Measurements from ENCODE around the gene PRKACG.

- TF ChIP-seq CTCF (conservative IDR thresholded peaks at IDR 0.05; ENCODE audit: low read depth in 2 of 2) (no peak), POLR2AphosphoS5 (IDR thresholded peaks at IDR 0.05; ENCODE audit: low read depth) (no peak), EZH2 (IDR thresholded peaks at IDR 0.05; ENCODE audit: low read depth, unreplicated experiment) (no peak), ZNF462 (CRISPR knock-in tag; IDR thresholded peaks at IDR 0.05) (no peak), CREB1 (CRISPR knock-in tag; IDR thresholded peaks at IDR 0.05; ENCODE audit: low read depth) (no peak), NANOG (IDR thresholded peaks at IDR 0.05; ENCODE audit: borderline replicate concordance) (no peak), EZH2phosphoT487 (IDR thresholded peaks at IDR 0.05; ENCODE audit: unreplicated experiment) (no peak), JUNB (IDR thresholded peaks at IDR 0.05; ENCODE audit: unreplicated experiment) (no peak), STAT1 (IDR thresholded peaks at IDR 0.05; ENCODE audit: unreplicated experiment) (no peak), ZNF114 (CRISPR knock-in tag; IDR thresholded peaks at IDR 0.05) (no peak)
- TF ChIP-seq, protein P1, sequence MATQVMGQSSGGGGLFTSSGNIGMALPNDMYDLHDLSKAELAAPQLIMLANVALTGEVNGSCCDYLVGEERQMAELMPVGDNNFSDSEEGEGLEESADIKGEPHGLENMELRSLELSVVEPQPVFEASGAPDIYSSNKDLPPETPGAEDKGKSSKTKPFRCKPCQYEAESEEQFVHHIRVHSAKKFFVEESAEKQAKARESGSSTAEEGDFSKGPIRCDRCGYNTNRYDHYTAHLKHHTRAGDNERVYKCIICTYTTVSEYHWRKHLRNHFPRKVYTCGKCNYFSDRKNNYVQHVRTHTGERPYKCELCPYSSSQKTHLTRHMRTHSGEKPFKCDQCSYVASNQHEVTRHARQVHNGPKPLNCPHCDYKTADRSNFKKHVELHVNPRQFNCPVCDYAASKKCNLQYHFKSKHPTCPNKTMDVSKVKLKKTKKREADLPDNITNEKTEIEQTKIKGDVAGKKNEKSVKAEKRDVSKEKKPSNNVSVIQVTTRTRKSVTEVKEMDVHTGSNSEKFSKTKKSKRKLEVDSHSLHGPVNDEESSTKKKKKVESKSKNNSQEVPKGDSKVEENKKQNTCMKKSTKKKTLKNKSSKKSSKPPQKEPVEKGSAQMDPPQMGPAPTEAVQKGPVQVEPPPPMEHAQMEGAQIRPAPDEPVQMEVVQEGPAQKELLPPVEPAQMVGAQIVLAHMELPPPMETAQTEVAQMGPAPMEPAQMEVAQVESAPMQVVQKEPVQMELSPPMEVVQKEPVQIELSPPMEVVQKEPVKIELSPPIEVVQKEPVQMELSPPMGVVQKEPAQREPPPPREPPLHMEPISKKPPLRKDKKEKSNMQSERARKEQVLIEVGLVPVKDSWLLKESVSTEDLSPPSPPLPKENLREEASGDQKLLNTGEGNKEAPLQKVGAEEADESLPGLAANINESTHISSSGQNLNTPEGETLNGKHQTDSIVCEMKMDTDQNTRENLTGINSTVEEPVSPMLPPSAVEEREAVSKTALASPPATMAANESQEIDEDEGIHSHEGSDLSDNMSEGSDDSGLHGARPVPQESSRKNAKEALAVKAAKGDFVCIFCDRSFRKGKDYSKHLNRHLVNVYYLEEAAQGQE (IDR thresholded peaks at IDR 0.05; ENCODE audit: unreplicated experiment), result no peak
Observed at GRCh38 chr9:68964765-68965164, 49.1 kb downstream of the PRKACG start.
